MCF 10A (cell line): ENCODE measurements around the gene MCCD1. TPM values are rescaled to one million over a fixed set of nuclear protein-coding genes. Genes with fewer than 3 reads are reported as not detected.
A peak's percentile ranks its signal among the peaks of the same experiment; 100 is the strongest.

ENCODE experiments used
- BruUV-seq: library from RNA; stranded (reverse); fragments of 400-500 nt; replicated peaks from 2 replicates; lab custom pipeline; 2021; lab: Mats Ljungman, UMichigan
- CTCF ChIA-PET: fragments of 300-600 bp; sonication (Branson Sonifier 250); formaldehyde crosslinking; extraction: SDS; loops from one replicate; lab custom pipeline; 2021; ENCODE audit warnings: antibody characterized with exemption, inconsistent platforms; lab: Yijun Ruan, JAX
- POLR2A ChIA-PET: fragments of 300-600, 350-650 bp; sonication (Branson Sonifier 250); formaldehyde crosslinking; extraction: SDS; loops from one replicate; lab custom pipeline; 2020; ENCODE audit warnings: antibody characterized with exemption, inconsistent platforms; lab: Yijun Ruan, JAX
- DNase-seq: peaks from one replicate; pipeline ENCODE4 v3.0.0-alpha.2; 2018; ENCODE audit not compliant: unreplicated experiment
- H3K27ac Mint-ChIP-seq: one replicate; pipeline ENCODE4 v1.8.0; 2022; ENCODE audit warnings: mild to moderate bottlenecking, low read depth, mixed read lengths; ENCODE audit not compliant: unreplicated experiment
- H3K27me3 Mint-ChIP-seq: one replicate; pipeline ENCODE4 v1.8.0; 2022; ENCODE audit warnings: mixed read lengths; ENCODE audit not compliant: insufficient read depth, unreplicated experiment
- H3K36me3 Mint-ChIP-seq: one replicate; pipeline ENCODE4 v1.8.0; 2022; ENCODE audit warnings: mild to moderate bottlenecking, moderate library complexity, mixed read lengths; ENCODE audit not compliant: insufficient read depth, unreplicated experiment
- H3K4me1 Mint-ChIP-seq: one replicate; pipeline ENCODE4 v1.8.0; 2022; ENCODE audit warnings: mixed read lengths; ENCODE audit not compliant: insufficient read depth, unreplicated experiment
- H3K4me3 Mint-ChIP-seq: one replicate; pipeline ENCODE4 v1.8.0; 2022; ENCODE audit warnings: mild to moderate bottlenecking, moderate library complexity, mixed read lengths; ENCODE audit not compliant: unreplicated experiment
- H3K9me3 Mint-ChIP-seq: one replicate; pipeline ENCODE4 v1.8.0; 2022; ENCODE audit warnings: mixed read lengths; ENCODE audit not compliant: unreplicated experiment
- intact Hi-C: fragments of 100-400 bp; cut with micrococcal nuclease; formaldehyde crosslinking; loops from 2 replicates; pipeline ENCODE4 v1.14.1; 2022
- total RNA-seq: library from RNA; stranded (reverse); gene quantifications from 2 replicates; pipeline ENCODE4 v1.2.3, GENCODE V29; 2022
- TF ChIP-seq, protein P1 (sequence below): fragments of 200-600 bp; IDR thresholded peaks from one replicate; pipeline ENCODE4 v1.8.0; 2022; ENCODE audit warnings: antibody characterized with exemption, mild to moderate bottlenecking; ENCODE audit not compliant: unreplicated experiment

Gene MCCD1
- total RNA-seq, 1 experiment from 2014 or later: not detected

DNA sequence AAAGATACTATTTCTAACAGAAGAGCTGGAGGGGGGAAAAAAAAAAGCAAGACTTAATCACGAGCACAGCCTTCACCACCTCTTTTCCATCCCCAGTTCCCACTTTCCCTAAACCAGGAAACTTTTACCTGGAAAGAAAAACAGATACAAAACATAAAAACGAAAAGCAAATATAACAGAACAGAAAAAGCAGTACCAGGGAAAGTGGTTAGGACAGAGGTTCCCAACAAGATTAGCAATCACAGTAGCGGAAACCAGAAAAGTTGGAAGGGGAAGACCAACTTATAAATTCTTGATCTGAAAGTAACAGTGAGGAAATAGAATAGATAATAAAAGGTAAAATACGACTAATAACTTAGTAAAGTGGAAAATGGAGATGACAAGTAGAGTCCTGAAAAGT is 11.9 kb downstream of the MCCD1 start:
- intact Hi-C loops: loop anchor here (1.0 to 10.0 kb wide), 3 partner anchors 42 to 234 kb away; partner anchors contain the start of genes MICB and VWA7
- CTCF ChIA-PET: interaction anchor here (1.0 to 2.2 kb wide), 4 partner anchors 46 to 58 kb away, joined by 3 to 17 read pairs (median 8); no protein-coding TSS in a partner anchor
- H3K36me3 Mint-ChIP-seq: peaks cover 60% of the 10 kb centered on the region
- peaks cover 34% of the 10 kb centered on the region for H3K4me1 Mint-ChIP-seq
- no TSS peak for BruUV-seq
- POLR2A ChIA-PET: interaction anchor here (0.8 to 6.8 kb wide), 26 partner anchors 9 to 1013 kb away, joined by 3 to 173 read pairs (median 8); partner anchors contain the start of genes BAG6, C6orf47, CLIC1 and CSNK2B
- no peaks in the 10 kb centered on the region for H3K27me3 Mint-ChIP-seq
- peak overlapping the region; percentile 71 for H3K4me3 Mint-ChIP-seq
- DNase-seq: no peak
- peak overlapping the region; percentile 96 for H3K27ac Mint-ChIP-seq
- H3K9me3 Mint-ChIP-seq: no peaks in the 10 kb centered on the region
- TF ChIP-seq, protein P1, sequence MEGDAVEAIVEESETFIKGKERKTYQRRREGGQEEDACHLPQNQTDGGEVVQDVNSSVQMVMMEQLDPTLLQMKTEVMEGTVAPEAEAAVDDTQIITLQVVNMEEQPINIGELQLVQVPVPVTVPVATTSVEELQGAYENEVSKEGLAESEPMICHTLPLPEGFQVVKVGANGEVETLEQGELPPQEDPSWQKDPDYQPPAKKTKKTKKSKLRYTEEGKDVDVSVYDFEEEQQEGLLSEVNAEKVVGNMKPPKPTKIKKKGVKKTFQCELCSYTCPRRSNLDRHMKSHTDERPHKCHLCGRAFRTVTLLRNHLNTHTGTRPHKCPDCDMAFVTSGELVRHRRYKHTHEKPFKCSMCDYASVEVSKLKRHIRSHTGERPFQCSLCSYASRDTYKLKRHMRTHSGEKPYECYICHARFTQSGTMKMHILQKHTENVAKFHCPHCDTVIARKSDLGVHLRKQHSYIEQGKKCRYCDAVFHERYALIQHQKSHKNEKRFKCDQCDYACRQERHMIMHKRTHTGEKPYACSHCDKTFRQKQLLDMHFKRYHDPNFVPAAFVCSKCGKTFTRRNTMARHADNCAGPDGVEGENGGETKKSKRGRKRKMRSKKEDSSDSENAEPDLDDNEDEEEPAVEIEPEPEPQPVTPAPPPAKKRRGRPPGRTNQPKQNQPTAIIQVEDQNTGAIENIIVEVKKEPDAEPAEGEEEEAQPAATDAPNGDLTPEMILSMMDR: no peak

GRCh38 chr6:31541059-31541657 is 12.4 kb downstream of the MCCD1 start:
- H3K27ac Mint-ChIP-seq: peak overlapping the region; percentile 96
- CTCF ChIA-PET: interaction anchor here (0.6 to 2.2 kb wide), 7 partner anchors 12 to 57 kb away, joined by 3 to 17 read pairs (median 5); no protein-coding TSS in a partner anchor
- no peaks in the 10 kb centered on the region for H3K9me3 Mint-ChIP-seq

GRCh38 chr6:31541658-31542521 is 13.1 kb downstream of the MCCD1 start, which contains the start of gene DDX39B:
Gene DDX39B, minus strand, starts transcription at chr6:31542003. Its CDS starts 1,471 bp downstream, at chr6:31540532.
- POLR2A ChIA-PET: interaction anchor here (0.6 to 6.8 kb wide), 52 partner anchors 9 to 1730 kb away, joined by 3 to 173 read pairs (median 5); partner anchors contain the start of genes ABHD16A, APOM, BAG6 and C6orf47
- H3K9me3 Mint-ChIP-seq: no peaks in the 10 kb centered on the region
- peak; percentile 97 for DNase-seq
- CTCF ChIA-PET: interaction anchor here (0.6 to 7.6 kb wide), 10 partner anchors 11 to 721 kb away, joined by 3 to 160 read pairs (median 5); no protein-coding TSS in a partner anchor
- H3K27ac Mint-ChIP-seq: peak within 1 kb of the TSS; percentile 96
- H3K27me3 Mint-ChIP-seq: no peaks in the 10 kb centered on the region
- peaks cover 40% of the 10 kb centered on the region for H3K4me1 Mint-ChIP-seq
- peak within 1 kb of the TSS; percentile 71 for H3K4me3 Mint-ChIP-seq
- H3K36me3 Mint-ChIP-seq: peaks cover 48% of the 10 kb centered on the region
- TF ChIP-seq, protein P1: no peak
- intact Hi-C loops: loop anchor here (1.0 to 10.0 kb wide), 5 partner anchors 44 to 233 kb away; partner anchors contain the start of genes MICB, PRRC2A and VWA7
- BruUV-seq: no TSS peak

More at GRCh38 chr6:31541059-31541657, 12.4 kb downstream of the MCCD1 start:
- DNase-seq: peak; percentile 78
- TF ChIP-seq, protein P1: no peak
- Mint-ChIP-seq H3K4me3 (peak overlapping the region; percentile 71), H3K27me3 (no peaks in the 10 kb centered on the region), H3K4me1 (peaks cover 33% of the 10 kb centered on the region), H3K36me3 (peaks cover 55% of the 10 kb centered on the region)
- intact Hi-C loops: loop anchor here (1.0 to 10.0 kb wide), 3 partner anchors 43 to 234 kb away; partner anchors contain the start of genes MICB and VWA7
- POLR2A ChIA-PET: interaction anchor here (0.6 to 6.8 kb wide), 39 partner anchors 9 to 1731 kb away, joined by 3 to 173 read pairs (median 5); partner anchors contain the start of genes ABHD16A, BAG6, C6orf47 and CLIC1
- BruUV-seq: TSS peak; percentile 64
